Gastrocnemius medialis (tissue), 4 donors: ENCODE results near the gene FRY.

Experiments
- POLR2A ChIP-seq, 2 donors: fragments of 450-650 bp; IDR thresholded peaks; one replicate each; pipeline ENCODE4 v1.6.1; 2017; ENCODE audit warnings: antibody characterized with exemption in 2 of 2, mild to moderate bottlenecking in 2 of 2, moderate library complexity in 2 of 2
- TF ChIP-seq, protein P1 (sequence below), 5 experiments: fragments of 450-650 bp in 3 of 5; fragments of 200-600 bp in 2 of 5; sonication (generic) in 2 of 5; IDR thresholded peaks in 4 of 5; conservative IDR thresholded peaks in 1 of 5; 1 replicate in 4 of 5; 2 replicates in 1 of 5; pipeline ENCODE4 v1.5.1; 2016 to 2019; ENCODE audit warnings: antibody characterized with exemption in 5 of 5, mild to moderate bottlenecking in 3 of 5, moderate library complexity in 3 of 5

DNA sequence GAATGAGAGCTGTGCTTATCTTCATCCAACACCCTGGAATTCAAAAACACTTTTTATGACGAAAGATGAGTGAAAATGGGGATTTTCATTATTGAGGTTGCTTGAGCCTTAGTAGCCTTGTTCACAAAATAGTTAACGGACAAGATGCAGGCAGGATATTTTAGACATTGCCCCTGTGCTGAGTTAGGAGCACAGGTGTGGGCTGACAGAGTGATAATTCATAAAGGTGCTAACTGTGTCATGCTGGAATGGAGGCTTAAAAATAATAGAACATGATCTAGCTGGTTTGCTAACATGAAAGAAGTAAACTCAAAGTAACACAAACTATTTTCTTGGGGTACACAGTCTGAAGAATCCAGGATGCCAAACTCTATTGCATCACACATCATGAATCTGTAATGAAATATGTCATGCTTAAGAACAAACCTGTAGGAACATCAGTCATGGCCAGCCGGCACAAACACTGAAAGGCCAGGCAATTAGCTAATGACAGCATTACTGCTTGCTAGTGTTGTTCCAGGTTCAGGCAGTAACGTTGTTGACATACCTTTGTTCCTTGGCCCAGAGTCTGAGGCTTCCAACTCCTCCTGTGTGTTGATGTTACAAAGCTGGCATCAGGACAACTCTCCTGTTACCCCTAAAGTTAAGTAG lies 55.3 kb downstream of the FRY start:
- TF ChIP-seq, protein P1, sequence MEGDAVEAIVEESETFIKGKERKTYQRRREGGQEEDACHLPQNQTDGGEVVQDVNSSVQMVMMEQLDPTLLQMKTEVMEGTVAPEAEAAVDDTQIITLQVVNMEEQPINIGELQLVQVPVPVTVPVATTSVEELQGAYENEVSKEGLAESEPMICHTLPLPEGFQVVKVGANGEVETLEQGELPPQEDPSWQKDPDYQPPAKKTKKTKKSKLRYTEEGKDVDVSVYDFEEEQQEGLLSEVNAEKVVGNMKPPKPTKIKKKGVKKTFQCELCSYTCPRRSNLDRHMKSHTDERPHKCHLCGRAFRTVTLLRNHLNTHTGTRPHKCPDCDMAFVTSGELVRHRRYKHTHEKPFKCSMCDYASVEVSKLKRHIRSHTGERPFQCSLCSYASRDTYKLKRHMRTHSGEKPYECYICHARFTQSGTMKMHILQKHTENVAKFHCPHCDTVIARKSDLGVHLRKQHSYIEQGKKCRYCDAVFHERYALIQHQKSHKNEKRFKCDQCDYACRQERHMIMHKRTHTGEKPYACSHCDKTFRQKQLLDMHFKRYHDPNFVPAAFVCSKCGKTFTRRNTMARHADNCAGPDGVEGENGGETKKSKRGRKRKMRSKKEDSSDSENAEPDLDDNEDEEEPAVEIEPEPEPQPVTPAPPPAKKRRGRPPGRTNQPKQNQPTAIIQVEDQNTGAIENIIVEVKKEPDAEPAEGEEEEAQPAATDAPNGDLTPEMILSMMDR (IDR thresholded peaks at IDR 0.05 in 4 of 5, conservative IDR thresholded peaks at IDR 0.05 in 1 of 5) = no peak
- no peak for TF ChIP-seq POLR2A (IDR thresholded peaks at IDR 0.05)
